HAP-1 (cell line): ENCODE data around the gene WSCD2.

Experiments used
- DNase-seq, 2 experiments: peaks; one replicate each; pipeline ENCODE4 v3.0.0-alpha.2; 2016 to 2020; ENCODE audit warnings: low spot score in 2 of 2
- H3K27me3 ChIP-seq: fragments of 250-450 bp; sonication (Bioruptor Pico); 2 replicates; pipeline ENCODE4 v1.5.1; 2020; ENCODE audit warnings: low read depth, mild to moderate bottlenecking, moderate library complexity
- H3K36me3 ChIP-seq: fragments of 250-450 bp; sonication (Bioruptor Pico); replicated peaks from 2 replicates; pipeline ENCODE4 v1.5.1; 2020; ENCODE audit warnings: mild to moderate bottlenecking
- H3K4me1 ChIP-seq: fragments of 250-450 bp; sonication (Bioruptor Pico); 2 replicates; pipeline ENCODE4 v1.5.1; 2020; ENCODE audit warnings: mild to moderate bottlenecking
- H3K4me3 ChIP-seq: fragments of 250-450 bp; sonication (Bioruptor Pico); 2 replicates; pipeline ENCODE4 v1.5.1; 2020; ENCODE audit warnings: mild to moderate bottlenecking, moderate library complexity
- H3K9me3 ChIP-seq: fragments of 250-450 bp; sonication (Bioruptor Pico); 2 replicates; pipeline ENCODE4 v1.5.1; 2020; ENCODE audit warnings: mild to moderate bottlenecking, moderate library complexity
- in situ Hi-C: fragments of 300-500 bp; cut with MboI; formaldehyde crosslinking; loops from 3 replicates; pipeline ENCODE4 v1.14.3; 2020; ENCODE audit warnings: low sequenced_read_pairs, inconsistent platforms, mixed read lengths

WSCD2 gene

GRCh38 chr12:108099778-108100489 lies 29.2 kb upstream of the WSCD2 start:
- H3K27me3 ChIP-seq, result no peaks in the 10 kb centered on the region
- DNase-seq, result no peak
- H3K36me3 ChIP-seq, result no peaks in the 10 kb centered on the region
- in situ Hi-C loops, result no loop called here
- H3K9me3 ChIP-seq, result no peaks in the 10 kb centered on the region
- H3K4me1 ChIP-seq, result no peaks in the 10 kb centered on the region
- H3K4me3 ChIP-seq, result no peak overlapping the region

GRCh38 chr12:108101605-108102175 lies 27.4 kb upstream of the WSCD2 start:
- DNase-seq, result no peak
- in situ Hi-C loops, result no loop called here
- H3K4me3 ChIP-seq, result no peak overlapping the region
- no peaks in the 10 kb centered on the region for H3K4me1 ChIP-seq
- no peaks in the 10 kb centered on the region for H3K36me3 ChIP-seq
- no peaks in the 10 kb centered on the region for H3K9me3 ChIP-seq
- no peaks in the 10 kb centered on the region for H3K27me3 ChIP-seq

- no peak for DNase-seq
- in situ Hi-C loops, result no loop called here
- H3K36me3 ChIP-seq, result no peaks in the 10 kb centered on the region
These were observed 26.7 kb upstream of the WSCD2 start for GRCh38 chr12:108102363-108102762.

GRCh38 chr12:108103087-108103486 lies 26.0 kb upstream of the WSCD2 start:
- no peaks in the 10 kb centered on the region for H3K27me3 ChIP-seq
- in situ Hi-C loops, result no loop called here
- H3K4me1 ChIP-seq, result no peaks in the 10 kb centered on the region
- DNase-seq, result no peak
- no peak overlapping the region for H3K4me3 ChIP-seq
- no peaks in the 10 kb centered on the region for H3K9me3 ChIP-seq
- no peaks in the 10 kb centered on the region for H3K36me3 ChIP-seq

More at GRCh38 chr12:108102363-108102762, 26.7 kb upstream of the WSCD2 start:
- no peaks in the 10 kb centered on the region for H3K9me3 ChIP-seq
- H3K4me3 ChIP-seq, result no peak overlapping the region
- no peaks in the 10 kb centered on the region for H3K4me1 ChIP-seq
- H3K27me3 ChIP-seq, result no peaks in the 10 kb centered on the region

- Histone ChIP-seq H3K36me3 (no peaks in the 10 kb centered on the region), H3K9me3 (no peaks in the 10 kb centered on the region), H3K4me3 (no peak overlapping the region), H3K27me3 (no peaks in the 10 kb centered on the region), H3K4me1 (no peaks in the 10 kb centered on the region)
- DNase-seq, result no peak
- in situ Hi-C loops, result no loop called here
These were observed 25.6 kb upstream of the WSCD2 start for GRCh38 chr12:108103517-108103916.

- H3K4me1 ChIP-seq, result no peaks in the 10 kb centered on the region
- DNase-seq, result no peak
- H3K9me3 ChIP-seq, result no peaks in the 10 kb centered on the region
- H3K27me3 ChIP-seq, result no peaks in the 10 kb centered on the region
- in situ Hi-C loops, result no loop called here
- no peaks in the 10 kb centered on the region for H3K36me3 ChIP-seq
- H3K4me3 ChIP-seq, result no peak overlapping the region
These were observed 24.4 kb upstream of the WSCD2 start for GRCh38 chr12:108104657-108105056.

GRCh38 chr12:108106599-108106998 lies 22.5 kb upstream of the WSCD2 start:
- H3K27me3 ChIP-seq, result no peaks in the 10 kb centered on the region
- no peaks in the 10 kb centered on the region for H3K4me1 ChIP-seq
- H3K4me3 ChIP-seq, result no peak overlapping the region
- H3K9me3 ChIP-seq, result no peaks in the 10 kb centered on the region
- H3K36me3 ChIP-seq, result no peaks in the 10 kb centered on the region
- DNase-seq, result no peak
- in situ Hi-C loops, result no loop called here

- Histone ChIP-seq H3K9me3 (no peaks in the 10 kb centered on the region), H3K4me3 (no peak overlapping the region), H3K36me3 (no peaks in the 10 kb centered on the region), H3K27me3 (no peaks in the 10 kb centered on the region), H3K4me1 (no peaks in the 10 kb centered on the region)
- in situ Hi-C loops, result no loop called here
- DNase-seq, result no peak
These were observed 21.8 kb upstream of the WSCD2 start for GRCh38 chr12:108107293-108107692.

- no peak for DNase-seq
- no peaks in the 10 kb centered on the region for H3K4me1 ChIP-seq
- H3K4me3 ChIP-seq, result no peak overlapping the region
- in situ Hi-C loops, result no loop called here
- no peaks in the 10 kb centered on the region for H3K27me3 ChIP-seq
- H3K36me3 ChIP-seq, result no peaks in the 10 kb centered on the region
- H3K9me3 ChIP-seq, result no peaks in the 10 kb centered on the region
These were observed 19.6 kb upstream of the WSCD2 start for GRCh38 chr12:108109504-108109903.

GRCh38 chr12:108109954-108110353 lies 19.1 kb upstream of the WSCD2 start:
- in situ Hi-C loops, result no loop called here
- Histone ChIP-seq H3K4me1 (no peaks in the 10 kb centered on the region), H3K36me3 (no peaks in the 10 kb centered on the region), H3K4me3 (no peak overlapping the region), H3K27me3 (no peaks in the 10 kb centered on the region), H3K9me3 (no peaks in the 10 kb centered on the region)
- DNase-seq, result no peak

- Histone ChIP-seq H3K4me3 (no peak overlapping the region), H3K4me1 (no peaks in the 10 kb centered on the region), H3K9me3 (no peaks in the 10 kb centered on the region), H3K27me3 (no peaks in the 10 kb centered on the region), H3K36me3 (no peaks in the 10 kb centered on the region)
- in situ Hi-C loops, result no loop called here
- DNase-seq, result no peak
These were observed 18.2 kb upstream of the WSCD2 start for GRCh38 chr12:108110844-108111243.

GRCh38 chr12:108112832-108113556 lies 16.1 kb upstream of the WSCD2 start:
- H3K9me3 ChIP-seq, result no peaks in the 10 kb centered on the region
- in situ Hi-C loops, result no loop called here

GRCh38 chr12:108115123-108116121 lies 13.7 kb upstream of the WSCD2 start:
- no peak for DNase-seq
- H3K27me3 ChIP-seq, result no peaks in the 10 kb centered on the region
- no peaks in the 10 kb centered on the region for H3K9me3 ChIP-seq
- no peak overlapping the region for H3K4me3 ChIP-seq
- in situ Hi-C loops, result no loop called here
- no peaks in the 10 kb centered on the region for H3K36me3 ChIP-seq
- H3K4me1 ChIP-seq, result no peaks in the 10 kb centered on the region

More at GRCh38 chr12:108112832-108113556, 16.1 kb upstream of the WSCD2 start:
- no peaks in the 10 kb centered on the region for H3K4me1 ChIP-seq
- H3K27me3 ChIP-seq, result no peaks in the 10 kb centered on the region
- DNase-seq, result no peak
- H3K4me3 ChIP-seq, result no peak overlapping the region
- H3K36me3 ChIP-seq, result no peaks in the 10 kb centered on the region
